Liver (tissue), 3 donors: ENCODE results near the gene ZNF778.

Experiments used
- CTCF ChIP-seq: fragments of 150-350 bp; IDR thresholded peaks from 2 replicates; pipeline ENCODE4 v1.5.1; 2017; ENCODE audit warnings: improper control_type of control experiment, low read depth, low read length; ENCODE audit not compliant: missing input control
- EGR1 ChIP-seq, 2 donors: IDR thresholded peaks; 2 replicates each; pipeline ENCODE4 v1.6.1; 2016 to 2018; ENCODE audit warnings: antibody characterized with exemption in 2 of 2, low read depth in 2 of 2
- GABPA ChIP-seq, 2 donors: IDR thresholded peaks in 1 of 2; conservative IDR thresholded peaks in 1 of 2; 2 replicates each; pipeline ENCODE4 v1.6.1; 2016; ENCODE audit warnings: antibody characterized with exemption in 2 of 2, mild to moderate bottlenecking in 1 of 2, moderate library complexity in 1 of 2
- HNF4G ChIP-seq: IDR thresholded peaks from 2 replicates; pipeline ENCODE4 v1.6.1; 2016; ENCODE audit warnings: antibody characterized with exemption
- REST ChIP-seq: IDR thresholded peaks from 2 replicates; pipeline ENCODE4 v1.6.1; 2016; ENCODE audit warnings: antibody characterized with exemption, mild to moderate bottlenecking
- SP1 ChIP-seq: IDR thresholded peaks from 2 replicates; pipeline ENCODE4 v1.6.1; 2018; ENCODE audit warnings: antibody characterized with exemption, mild to moderate bottlenecking
- TAF1 ChIP-seq: conservative IDR thresholded peaks from 2 replicates; pipeline ENCODE4 v1.6.1; 2016; ENCODE audit warnings: antibody characterized with exemption, mild to moderate bottlenecking
- TF ChIP-seq, protein P1 (sequence below): IDR thresholded peaks from 2 replicates; pipeline ENCODE4 v1.6.1; 2016; ENCODE audit warnings: antibody characterized with exemption
- donor health status: healthy.
- donor health status: healthy.

GRCh38 chr16:89209522-89210044, 7.9 kb upstream of the ZNF778 start:
- TF ChIP-seq CTCF (no peak), SP1 (no peak), EGR1 (IDR thresholded peaks at IDR 0.05; ENCODE audit: low read depth in 2 of 2) (no peak), REST (no peak), TAF1 (no peak), GABPA (IDR thresholded peaks at IDR 0.05 in 1 of 2, conservative IDR thresholded peaks at IDR 0.05 in 1 of 2) (no peak), HNF4G (no peak)
- TF ChIP-seq, protein P1, sequence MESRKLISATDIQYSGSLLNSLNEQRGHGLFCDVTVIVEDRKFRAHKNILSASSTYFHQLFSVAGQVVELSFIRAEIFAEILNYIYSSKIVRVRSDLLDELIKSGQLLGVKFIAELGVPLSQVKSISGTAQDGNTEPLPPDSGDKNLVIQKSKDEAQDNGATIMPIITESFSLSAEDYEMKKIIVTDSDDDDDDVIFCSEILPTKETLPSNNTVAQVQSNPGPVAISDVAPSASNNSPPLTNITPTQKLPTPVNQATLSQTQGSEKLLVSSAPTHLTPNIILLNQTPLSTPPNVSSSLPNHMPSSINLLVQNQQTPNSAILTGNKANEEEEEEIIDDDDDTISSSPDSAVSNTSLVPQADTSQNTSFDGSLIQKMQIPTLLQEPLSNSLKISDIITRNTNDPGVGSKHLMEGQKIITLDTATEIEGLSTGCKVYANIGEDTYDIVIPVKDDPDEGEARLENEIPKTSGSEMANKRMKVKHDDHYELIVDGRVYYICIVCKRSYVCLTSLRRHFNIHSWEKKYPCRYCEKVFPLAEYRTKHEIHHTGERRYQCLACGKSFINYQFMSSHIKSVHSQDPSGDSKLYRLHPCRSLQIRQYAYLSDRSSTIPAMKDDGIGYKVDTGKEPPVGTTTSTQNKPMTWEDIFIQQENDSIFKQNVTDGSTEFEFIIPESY = no peak
